Lung (tissue), 12 donors: ENCODE results near the gene MYBPC2. TPM values are rescaled to one million over a fixed set of nuclear protein-coding genes. Genes with fewer than 3 reads are reported as not detected.

Source experiments
- ATAC-seq: fragments of 200-7000 bp; cut with Tn5 transposase; one replicate; pipeline ENCODE4 v1.9.1; 2020; ENCODE audit warnings: moderate number of reproducible peaks; ENCODE audit not compliant: insufficient read depth, low FRiP score
- DNase-seq, 3 donors: peaks; one replicate each; pipeline ENCODE4 v3.0.0-alpha.2; 2013 to 2017
- H3K27ac ChIP-seq, 2 donors: one replicate each; pipeline ENCODE4 v1.5.1; 2013; ENCODE audit warnings: mild to moderate bottlenecking in 2 of 2, moderate library complexity in 2 of 2, control low read depth in 1 of 2, inconsistent platforms in 1 of 2, low read depth in 1 of 2, low read length in 1 of 2
- H3K27me3 ChIP-seq, 3 donors: one replicate each; pipeline ENCODE4 v1.5.1; 2013; ENCODE audit warnings: low read length in 2 of 3; ENCODE audit not compliant: control insufficient read depth in 3 of 3, insufficient read depth in 3 of 3
- H3K36me3 ChIP-seq, 4 donors: one replicate each; pipeline ENCODE4 v1.5.1; 2013; ENCODE audit warnings: low read length in 4 of 4, mild to moderate bottlenecking in 1 of 4, moderate library complexity in 1 of 4; ENCODE audit not compliant: control insufficient read depth in 4 of 4, insufficient read depth in 4 of 4
- H3K4me1 ChIP-seq, 5 donors: one replicate each; pipeline ENCODE4 v1.5.1; 2013; ENCODE audit warnings: low read length in 5 of 5, mild to moderate bottlenecking in 2 of 5, moderate library complexity in 1 of 5; ENCODE audit not compliant: control insufficient read depth in 5 of 5, insufficient read depth in 5 of 5
- H3K4me3 ChIP-seq: one replicate; pipeline ENCODE4 v1.5.1; 2013; ENCODE audit warnings: mild to moderate bottlenecking, control low read depth, moderate library complexity
- H3K9ac ChIP-seq, 2 donors: one replicate each; pipeline ENCODE4 v1.5.1; 2013; ENCODE audit warnings: low read length in 2 of 2, control low read depth in 1 of 2; ENCODE audit not compliant: insufficient read depth in 1 of 2
- H3K9me3 ChIP-seq, 4 donors: one replicate each; pipeline ENCODE4 v1.5.1; 2013; ENCODE audit warnings: low read length in 3 of 4, mild to moderate bottlenecking in 1 of 4, moderate library complexity in 1 of 4; ENCODE audit not compliant: control insufficient read depth in 4 of 4, insufficient read depth in 3 of 4
- CTCF ChIP-seq: IDR thresholded peaks from 2 replicates; pipeline ENCODE4 v1.5.1; 2012; ENCODE audit warnings: mild to moderate bottlenecking; ENCODE audit errors: control extremely low read depth, extremely low read depth
- WGBS, 2 donors: extraction: QIAGEN DNeasy Blood & Tissue Kit; methylation state at CpG; one replicate each; pipeline ENCODE4 v1.1.7; 2013; 5-methylcytosine and 5-hydroxymethylcytosine counted together
- polyA plus RNA-seq, 2 donors: library from polyadenylated mRNA; stranded (reverse); fragments of 200-250 nt; gene quantifications; one replicate each; pipeline ENCODE4 v1.2.1, GENCODE V29; 2013
- total RNA-seq, 2 donors: library from RNA; depleted of rRNA in 1 of 2; stranded (reverse); fragments of >200 nt in 1 of 2; gene quantifications; one replicate each; pipeline ENCODE4 v1.2.1, GENCODE V29; 2014 to 2021
- donor health status: control.
- donor health status: control.
- donor health status: Bipolar disorder and iron deficiency.
- donor health status: healthy.
- donor health status: DM: yes; HTN: yes; CAD: no.

The MYBPC2 gene
- total and polyA plus RNA-seq, 4 donors, result 0.04 to 0.91 (median 0.38) TPM

GRCh38 chr19:50495020-50495531, 62.4 kb downstream of the MYBPC2 start:
- no peaks in the 10 kb centered on the region for H3K36me3 ChIP-seq
- no peak for DNase-seq
- no peak overlapping the region for H3K4me3 ChIP-seq
- peaks cover 0 to 2% (median 0%) of the 10 kb centered on the region in 4 donors for H3K9me3 ChIP-seq
- TF ChIP-seq CTCF, result no peak
- H3K27me3 ChIP-seq, result peaks cover 0 to 32% (median 26%) of the 10 kb centered on the region in 3 donors
- no peak overlapping the region for H3K27ac ChIP-seq
- ATAC-seq, result no peak
- 90 to 91% methylated on average over 5 of the region's 5 CpGs for WGBS, 2 donors
- peaks cover 0 to 13% (median 0%) of the 10 kb centered on the region in 5 donors for H3K4me1 ChIP-seq
- H3K9ac ChIP-seq, result no peak overlapping the region

- TF ChIP-seq CTCF, result no peak
- peak in 1 of 3 donors; percentile 41 for DNase-seq
- Histone ChIP-seq H3K9ac (no peak overlapping the region), H3K27me3 (peaks cover 0 to 31% (median 23%) of the 10 kb centered on the region in 3 donors), H3K9me3 (no peaks in the 10 kb centered on the region), H3K4me3 (no peak overlapping the region), H3K4me1 (peaks cover 0 to 11% (median 0%) of the 10 kb centered on the region in 5 donors), H3K27ac (peak overlapping the region in 1 of 2 donors; percentile 21), H3K36me3 (no peaks in the 10 kb centered on the region)
- no peak for ATAC-seq
- WGBS, 2 donors, result 77% methylated on average over 25 to 30 of the region's 30 CpGs
Observed at GRCh38 chr19:50496189-50497021, 63.7 kb downstream of the MYBPC2 start.

GRCh38 chr19:50497022-50497405, 64.3 kb downstream of the MYBPC2 start:
- Histone ChIP-seq H3K9me3 (no peaks in the 10 kb centered on the region), H3K36me3 (no peaks in the 10 kb centered on the region), H3K4me1 (peaks cover 0 to 5% (median 0%) of the 10 kb centered on the region in 5 donors), H3K9ac (no peak overlapping the region), H3K4me3 (no peak overlapping the region), H3K27me3 (peaks cover 0 to 26% (median 17%) of the 10 kb centered on the region in 3 donors), H3K27ac (no peak overlapping the region)
- TF ChIP-seq CTCF, result no peak
- no peak for ATAC-seq
- WGBS, 2 donors, result 81 to 83% methylated on average over 8 of the region's 8 CpGs
- DNase-seq, result no peak
